Stimulated activated CD8-positive, alpha-beta memory T cell treated with anti-CD3 and anti-CD28 coated beads, Interleukin-12 subunit alpha, Interleukin-12 subunit beta, amount 100 ng/mL, for 4 hours (primary cell): Measurements from ENCODE around the gene USO1.
"Not testable (repeated sequence)": the region's sequence is repeated elsewhere in the genome, so short reads cannot be mapped to it uniquely, and the experiment has no call there.

Experiments used
- DNase-seq: peaks from one replicate; pipeline ENCODE4 v3.0.0-alpha.2; 2020; ENCODE audit warnings: low read depth

Gene USO1

DNA sequence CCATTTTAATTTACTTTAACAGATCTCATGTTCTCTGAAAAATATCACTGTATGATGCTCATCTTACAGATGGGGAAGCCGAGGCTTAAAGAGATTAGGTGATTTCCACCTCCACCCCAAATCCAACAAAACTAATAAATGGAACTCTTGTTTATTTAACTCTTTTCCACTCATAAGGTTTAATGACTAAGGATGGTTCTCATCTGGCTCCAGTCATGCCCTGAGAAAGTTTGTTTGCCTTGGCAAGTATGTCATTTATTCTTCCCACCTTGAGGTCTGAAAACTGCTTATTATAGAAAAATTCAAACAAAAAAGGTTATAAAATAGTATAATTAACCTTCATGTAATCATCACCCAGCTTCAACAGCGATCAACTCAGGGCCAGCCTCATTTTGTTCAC lies 121.6 kb downstream of the USO1 start:
- no peak for DNase-seq

DNA sequence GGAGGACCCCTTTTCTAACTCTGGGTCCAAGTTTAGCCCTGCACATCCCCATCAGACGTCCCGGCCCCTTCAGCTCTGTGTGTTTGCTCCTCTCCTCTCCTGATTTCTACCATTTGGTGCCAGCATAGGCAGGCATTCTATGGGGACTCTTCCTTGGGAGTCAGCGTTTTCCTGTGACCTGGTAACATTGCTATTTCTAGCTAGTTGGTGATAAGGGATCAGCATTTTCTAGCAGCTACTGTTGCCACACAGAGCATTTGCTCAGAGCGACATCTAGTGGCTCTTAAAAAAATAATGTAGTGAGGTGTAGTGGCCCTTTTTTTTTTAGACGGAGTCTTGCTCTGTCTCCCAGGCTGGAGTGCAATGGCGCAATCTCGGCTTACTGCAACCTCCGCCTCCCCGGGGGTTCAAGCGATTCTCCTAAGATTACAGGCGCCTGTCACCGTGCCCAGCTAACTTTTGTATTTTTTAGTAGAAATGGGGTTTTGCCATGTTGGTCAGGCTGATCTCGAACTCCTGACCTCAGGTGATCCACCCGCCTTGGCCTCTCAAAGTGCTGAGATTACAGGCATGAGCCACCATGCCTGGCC lies 123.9 kb downstream of the USO1 start:
- not testable (repeated sequence) for DNase-seq

DNA sequence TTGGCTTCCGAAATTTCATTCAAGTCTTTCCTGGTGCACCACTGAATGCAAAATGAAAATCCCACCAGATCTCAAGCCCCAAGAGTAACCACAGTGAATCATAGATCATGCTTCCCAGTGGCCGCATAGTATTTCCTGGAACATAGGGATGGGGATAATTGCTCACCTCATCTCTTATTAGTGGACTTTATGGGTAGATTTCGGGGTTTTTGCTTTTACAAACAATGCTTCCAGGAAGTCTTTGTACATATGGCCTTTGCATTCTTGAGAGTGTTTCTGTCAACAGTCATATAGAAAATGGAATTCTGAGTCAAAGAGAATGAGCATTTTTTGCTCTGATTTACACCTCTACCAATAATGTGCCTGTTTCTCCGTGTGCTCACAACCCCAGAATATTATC lies 124.5 kb downstream of the USO1 start:
- DNase-seq, result no peak

- no peak for DNase-seq
Measured at GRCh38 chr4:75849461-75849860, 125.1 kb downstream of the USO1 start.

DNA sequence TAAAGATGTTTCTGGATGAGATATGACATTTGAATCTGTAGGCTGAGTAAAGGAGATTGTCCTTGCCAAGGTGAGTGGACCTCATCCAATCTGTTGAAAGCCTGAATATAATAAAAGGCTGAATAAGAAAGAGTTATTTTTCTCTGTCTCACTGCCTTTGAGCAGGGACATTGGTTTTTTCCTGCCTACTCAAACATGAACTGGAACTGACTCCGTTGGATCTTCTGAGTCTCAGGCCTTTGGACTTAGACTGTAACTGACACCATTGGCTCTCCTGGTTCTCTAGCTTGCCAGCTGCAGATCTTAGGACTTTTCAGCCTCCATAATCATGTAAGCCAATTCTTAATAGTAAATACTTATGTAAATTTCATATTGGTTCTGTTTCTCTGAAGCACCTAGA lies 134.3 kb downstream of the USO1 start:
- DNase-seq, result no peak

DNA sequence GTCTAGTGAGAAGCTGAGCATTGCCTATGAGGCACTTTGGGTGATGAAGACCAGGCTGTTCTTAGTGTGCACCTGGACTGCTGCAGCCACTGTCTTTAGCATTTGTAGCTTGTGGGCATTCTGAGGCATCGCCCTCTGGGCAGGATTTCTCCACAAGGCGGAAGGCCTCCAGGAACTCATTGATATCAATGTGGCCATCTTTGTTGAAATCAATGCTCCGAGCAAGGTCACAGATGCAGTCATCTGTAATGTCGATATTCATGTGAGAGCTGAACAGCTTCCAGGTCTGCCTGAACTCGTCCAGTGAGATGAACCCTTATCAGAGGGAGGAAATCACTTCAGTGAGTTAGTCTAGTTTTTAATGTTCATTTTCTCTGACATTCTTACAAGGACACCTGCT lies 136.2 kb downstream of the USO1 start:
- DNase-seq, result no peak
